Keratinocyte (primary cell): ENCODE measurements around the gene KCNAB2.

Experiments
- CTCF ChIP-seq, 3 experiments: IDR thresholded peaks in 1 of 3; conservative IDR thresholded peaks in 1 of 3; optimal IDR thresholded peaks in 1 of 3; 2 replicates in 2 of 3; 3 replicates in 1 of 3; pipeline versions ENCODE3 to v1.5.1; 2011; ENCODE audit warnings: low read length in 3 of 3, mild to moderate bottlenecking in 3 of 3, moderate library complexity in 2 of 3, control low read depth in 1 of 3, inconsistent platforms in 1 of 3; ENCODE audit not compliant: insufficient read depth in 2 of 3; ENCODE audit errors: extremely low read depth in 1 of 3
- EZH2 ChIP-seq: IDR thresholded peaks from one replicate; pipeline ENCODE4 v1.6.1; 2012; ENCODE audit warnings: inconsistent platforms, mild to moderate bottlenecking, low read length, moderate library complexity

DNA sequence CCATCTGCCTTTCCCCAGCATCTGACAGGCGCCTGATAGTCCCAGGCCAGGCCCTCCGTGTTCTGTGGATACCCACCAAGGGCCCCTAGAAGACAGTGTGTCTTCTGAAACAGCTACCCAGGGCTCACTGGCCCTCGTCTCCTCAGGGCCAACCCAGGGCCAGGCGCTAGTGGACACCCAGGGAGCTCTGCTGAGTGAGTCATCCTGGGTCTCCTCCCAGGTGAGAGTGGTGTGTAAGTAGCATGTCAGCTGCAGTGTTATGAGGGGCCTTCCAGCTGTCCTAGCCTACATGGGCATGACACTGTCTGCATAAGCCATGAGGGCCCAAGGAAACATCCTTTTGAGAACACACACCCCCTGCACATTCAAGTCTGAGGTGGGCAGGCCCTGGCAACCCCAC lies 97.7 kb downstream of the KCNAB2 start:
- TF ChIP-seq CTCF (optimal IDR thresholded peaks at IDR 0.05 in 1 of 3, IDR thresholded peaks at IDR 0.05 in 1 of 3, conservative IDR thresholded peaks at IDR 0.05 in 1 of 3; ENCODE audit: extremely low read depth in 1 of 3, insufficient read depth in 2 of 3, low read length in 3 of 3) (no peak), EZH2 (no peak)
